Hepatocyte (in vitro differentiated cells): ENCODE measurements around the gene DMD. TPM values are rescaled to one million over a fixed set of nuclear protein-coding genes. Genes with fewer than 3 reads are reported as not detected.

Source experiments
- DNase-seq: peaks from one replicate; pipeline ENCODE4 v3.0.0-alpha.2; 2016; ENCODE audit warnings: low spot score
- H2AFZ ChIP-seq: fragments of 200-600 bp; sonication (generic); 2 replicates; pipeline ENCODE4 v1.6.0; 2016; ENCODE audit warnings: antibody characterized with exemption, mild to moderate bottlenecking
- H3K27ac ChIP-seq: fragments of 200-600 bp; sonication (generic); 2 replicates; pipeline ENCODE4 v1.5.1; 2016; ENCODE audit warnings: mild to moderate bottlenecking
- H3K27me3 ChIP-seq: fragments of 200-600 bp; sonication (generic); 2 replicates; pipeline ENCODE4 v1.6.1; 2016
- H3K36me3 ChIP-seq: fragments of 200-600 bp; sonication (generic); replicated peaks from 2 replicates; pipeline ENCODE4 v1.5.1; 2016; ENCODE audit warnings: low read depth; ENCODE audit not compliant: insufficient read depth
- H3K4me1 ChIP-seq: fragments of 200-600 bp; sonication (generic); 2 replicates; pipeline ENCODE4 v1.5.1; 2016; ENCODE audit warnings: mild to moderate bottlenecking, moderate library complexity; ENCODE audit not compliant: insufficient read depth
- H3K4me2 ChIP-seq: fragments of 200-600 bp; sonication (generic); 2 replicates; pipeline ENCODE4 v1.6.0; 2016
- H3K4me3 ChIP-seq: fragments of 200-600 bp; sonication (generic); 2 replicates; pipeline ENCODE4 v1.5.1; 2016; ENCODE audit warnings: mild to moderate bottlenecking
- H3K79me2 ChIP-seq: fragments of 200-600 bp; sonication (generic); 2 replicates; pipeline ENCODE4 v1.6.0; 2017; ENCODE audit warnings: mild to moderate bottlenecking
- H3K9me2 ChIP-seq: fragments of 200-600 bp; sonication (generic); replicated peaks from 2 replicates; pipeline ENCODE4 v1.6.0; 2017; ENCODE audit warnings: mild to moderate bottlenecking; ENCODE audit not compliant: insufficient read depth
- H3K9me3 ChIP-seq: fragments of 200-600 bp; sonication (generic); 2 replicates; pipeline ENCODE4 v1.5.1; 2016; ENCODE audit warnings: low read depth, mild to moderate bottlenecking
- H4K20me1 ChIP-seq: fragments of 200-600 bp; sonication (generic); 2 replicates; pipeline ENCODE4 v1.6.0; 2016; ENCODE audit warnings: mild to moderate bottlenecking; ENCODE audit not compliant: insufficient read depth, poor library complexity, severe bottlenecking
- CTCF ChIP-seq: fragments of 200-600 bp; sonication (generic); IDR thresholded peaks from 2 replicates; pipeline ENCODE4 v1.5.1; 2016; ENCODE audit warnings: antibody characterized with exemption, mild to moderate bottlenecking; ENCODE audit not compliant: poor library complexity
- EZH2 ChIP-seq: fragments of 200-600 bp; sonication (generic); IDR thresholded peaks from 2 replicates; pipeline ENCODE4 v1.6.1; 2016; ENCODE audit warnings: antibody characterized with exemption, mild to moderate bottlenecking, borderline replicate concordance
- EZH2phosphoT487 ChIP-seq: fragments of 200-600 bp; sonication (generic); IDR thresholded peaks from one replicate; pipeline ENCODE4 v1.6.1; 2018; ENCODE audit warnings: antibody characterized with exemption, mild to moderate bottlenecking, low read depth, moderate library complexity; ENCODE audit not compliant: unreplicated experiment, severe bottlenecking
- WGBS: methylation state at CpG from one replicate; pipeline ENCODE4 v1.1.6; 2016; ENCODE audit warnings: low lambda C conversion rate; ENCODE audit errors: missing lambda C conversion rate; 5-methylcytosine and 5-hydroxymethylcytosine counted together
- polyA plus RNA-seq: library from polyadenylated mRNA; unstranded; fragments of >200 nt; fragmentation: Nextera tagmentation; extraction: Ambion mirVana; gene quantifications from 2 replicates; pipeline ENCODE4 v1.2.1, GENCODE V29; 2016
- total RNA-seq: library from RNA; depleted of rRNA; stranded (reverse); fragments of >200 nt; gene quantifications from 2 replicates; pipeline ENCODE4 v1.2.3, GENCODE V29; 2014

The DMD gene
- total and polyA plus RNA-seq, 2 experiments from 2014 or later: 14.2 to 27.8 TPM

- DNase-seq: no peak
- 57% methylated on average over 4 of the region's 4 CpGs for WGBS
- H3K27ac ChIP-seq: no peak overlapping the region
- H2AFZ ChIP-seq: no peak overlapping the region
- H3K4me1 ChIP-seq: no peaks in the 10 kb centered on the region
- H3K9me3 ChIP-seq: no peaks in the 10 kb centered on the region
- no peaks in the 10 kb centered on the region for H3K9me2 ChIP-seq
- H3K27me3 ChIP-seq: no peaks in the 10 kb centered on the region
- no peaks in the 10 kb centered on the region for H4K20me1 ChIP-seq
- H3K36me3 ChIP-seq: no peaks in the 10 kb centered on the region
- TF ChIP-seq CTCF (no peak), EZH2 (no peak), EZH2phosphoT487 (no peak)
- no peak overlapping the region for H3K4me3 ChIP-seq
- H3K79me2 ChIP-seq: no peaks in the 10 kb centered on the region
- no peak overlapping the region for H3K4me2 ChIP-seq
Observed at GRCh38 chrX:32010212-32010611, 1201.1 kb downstream of the DMD start.

GRCh38 chrX:31993637-31994036 is 1217.7 kb downstream of the DMD start:
- no peaks in the 10 kb centered on the region for H3K36me3 ChIP-seq
- peak overlapping the region; percentile 53 for H3K4me2 ChIP-seq
- no peaks in the 10 kb centered on the region for H3K4me1 ChIP-seq
- H3K4me3 ChIP-seq: no peak overlapping the region
- no peaks in the 10 kb centered on the region for H4K20me1 ChIP-seq
- H2AFZ ChIP-seq: no peak overlapping the region
- no peak for DNase-seq
- WGBS: 28% methylated on average over 4 of the region's 4 CpGs
- H3K79me2 ChIP-seq: no peaks in the 10 kb centered on the region
- H3K27ac ChIP-seq: no peak overlapping the region
- H3K9me3 ChIP-seq: no peaks in the 10 kb centered on the region
- H3K9me2 ChIP-seq: no peaks in the 10 kb centered on the region
- TF ChIP-seq EZH2phosphoT487 (no peak), CTCF (no peak), EZH2 (no peak)
- H3K27me3 ChIP-seq: no peaks in the 10 kb centered on the region

GRCh38 chrX:31988975-31989374 is 1222.4 kb downstream of the DMD start:
- Histone ChIP-seq H2AFZ (no peak overlapping the region), H3K9me2 (no peaks in the 10 kb centered on the region), H3K9me3 (no peaks in the 10 kb centered on the region), H3K4me3 (no peak overlapping the region), H3K36me3 (no peaks in the 10 kb centered on the region), H3K27me3 (no peaks in the 10 kb centered on the region), H3K27ac (no peak overlapping the region), H3K4me2 (no peak overlapping the region), H4K20me1 (no peaks in the 10 kb centered on the region), H3K79me2 (no peaks in the 10 kb centered on the region), H3K4me1 (no peaks in the 10 kb centered on the region)
- TF ChIP-seq CTCF: no peak
- no peak for TF ChIP-seq EZH2
- no peak for TF ChIP-seq EZH2phosphoT487
- 90% methylated on average over 5 of the region's 5 CpGs for WGBS
- DNase-seq: no peak

DNA sequence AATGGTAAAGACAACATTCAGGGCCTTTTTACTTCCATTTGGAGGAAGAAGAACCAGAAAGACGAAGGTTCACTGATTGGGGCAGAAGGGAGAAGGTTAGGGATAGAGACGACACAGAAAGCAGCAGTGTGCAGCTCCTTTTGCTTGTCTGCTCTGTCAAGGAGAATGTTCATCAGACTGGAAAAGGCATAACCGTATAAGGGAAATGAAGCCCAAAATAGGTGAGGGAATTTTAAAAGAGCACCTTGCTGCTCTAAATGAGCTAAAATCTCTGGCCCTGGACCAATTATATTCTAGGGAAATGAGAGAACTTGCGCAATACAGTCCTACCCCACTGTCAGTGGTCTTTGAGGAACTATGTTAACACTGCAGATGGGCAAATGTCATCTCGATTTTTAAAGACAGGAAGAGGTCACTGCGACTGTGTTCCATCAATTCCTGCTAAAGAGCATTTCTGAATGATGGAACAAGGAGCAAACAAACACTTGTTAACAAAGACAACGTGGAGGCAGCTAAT is 1229.7 kb downstream of the DMD start:
- WGBS: 74% methylated on average over 7 of the region's 7 CpGs

More for the DNA sequence above, 1229.7 kb downstream of the DMD start:
- H3K9me2 ChIP-seq: no peaks in the 10 kb centered on the region
- no peaks in the 10 kb centered on the region for H4K20me1 ChIP-seq
- H3K4me2 ChIP-seq: no peak overlapping the region
- no peak overlapping the region for H3K27ac ChIP-seq
- TF ChIP-seq CTCF: no peak
- no peak for TF ChIP-seq EZH2
- TF ChIP-seq EZH2phosphoT487: no peak
- no peak for DNase-seq
- no peaks in the 10 kb centered on the region for H3K36me3 ChIP-seq
- no peaks in the 10 kb centered on the region for H3K9me3 ChIP-seq
- no peak overlapping the region for H3K4me3 ChIP-seq
- H3K4me1 ChIP-seq: no peaks in the 10 kb centered on the region
- H3K79me2 ChIP-seq: no peaks in the 10 kb centered on the region
- no peaks in the 10 kb centered on the region for H3K27me3 ChIP-seq
- H2AFZ ChIP-seq: no peak overlapping the region
